GM19238 (cell line): ENCODE results near the gene KCNJ15.
"Not testable (repeated sequence)": the region's sequence is repeated elsewhere in the genome, so short reads cannot be mapped to it uniquely, and the experiment has no call there.

Experiments used
- DNase-seq: peaks from one replicate; pipeline ENCODE4 v3.0.0; 2011; ENCODE audit warnings: low spot score; ENCODE audit not compliant: insufficient read length

KCNJ15 gene

DNA sequence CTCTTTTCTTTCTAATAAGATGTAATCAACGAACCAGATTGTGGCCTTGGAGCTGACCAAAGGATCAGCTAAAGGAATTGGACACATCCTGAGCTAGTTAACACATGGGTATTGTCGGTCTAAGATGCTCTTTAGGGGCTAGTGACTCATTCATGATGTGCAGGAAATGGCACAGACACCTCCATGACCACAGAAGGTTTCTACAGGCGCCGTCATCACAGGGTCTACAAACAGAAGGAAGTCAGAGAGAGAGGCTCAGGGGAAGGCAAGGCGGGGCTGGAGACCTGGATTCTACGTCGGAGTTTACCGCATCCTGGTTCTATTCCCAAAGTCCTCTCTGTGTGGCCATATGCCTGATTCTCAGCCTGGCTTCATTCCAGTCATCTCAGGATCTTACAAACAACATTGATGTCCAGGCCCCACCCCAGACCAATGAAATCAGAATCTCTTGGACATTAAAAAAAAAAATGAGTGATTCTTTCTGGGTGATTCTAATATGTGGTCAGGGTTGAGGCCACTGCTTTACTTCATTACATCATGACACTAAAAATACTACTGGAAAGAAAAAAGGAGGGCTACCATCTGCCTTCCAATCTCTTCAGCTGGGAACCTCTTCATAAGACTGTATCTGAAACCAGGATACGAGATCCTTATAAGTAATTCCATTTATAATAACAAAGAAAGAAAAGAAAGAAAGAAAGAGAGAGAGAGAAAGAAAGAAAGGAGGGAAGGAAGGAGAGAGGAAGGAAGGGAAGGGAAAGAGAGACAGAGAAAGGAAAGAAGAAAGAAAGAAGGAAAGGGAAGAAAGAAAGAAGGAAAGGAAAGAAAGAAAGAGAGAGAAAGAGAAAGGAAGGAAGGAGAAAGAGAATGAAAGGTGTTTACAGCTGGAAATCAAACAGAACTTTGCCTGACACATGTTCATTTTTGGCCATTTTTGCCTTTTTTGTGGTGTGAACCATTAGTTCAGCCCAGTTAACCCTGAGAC lies 11.6 kb upstream of the KCNJ15 start:
- peak; percentile 32 for DNase-seq

DNA sequence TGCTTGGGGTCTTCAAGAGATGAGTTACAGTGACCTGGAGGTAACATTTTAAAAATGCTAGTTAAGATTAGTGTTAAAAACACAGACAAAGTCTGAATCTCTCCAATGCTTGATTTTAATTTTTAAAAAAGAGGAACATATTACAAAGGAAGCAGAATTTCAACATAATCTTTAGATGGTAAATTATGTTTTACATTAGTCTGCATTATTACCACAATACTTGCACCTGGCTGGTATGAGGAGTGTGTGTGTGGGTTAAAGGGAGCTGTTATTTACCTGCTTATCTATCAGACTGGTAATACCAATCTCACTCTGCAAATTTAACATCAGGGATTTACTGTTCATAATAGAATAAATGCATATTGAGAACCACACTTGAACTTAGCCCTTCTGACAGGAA lies 10.3 kb upstream of the KCNJ15 start:
- DNase-seq: no peak

DNA sequence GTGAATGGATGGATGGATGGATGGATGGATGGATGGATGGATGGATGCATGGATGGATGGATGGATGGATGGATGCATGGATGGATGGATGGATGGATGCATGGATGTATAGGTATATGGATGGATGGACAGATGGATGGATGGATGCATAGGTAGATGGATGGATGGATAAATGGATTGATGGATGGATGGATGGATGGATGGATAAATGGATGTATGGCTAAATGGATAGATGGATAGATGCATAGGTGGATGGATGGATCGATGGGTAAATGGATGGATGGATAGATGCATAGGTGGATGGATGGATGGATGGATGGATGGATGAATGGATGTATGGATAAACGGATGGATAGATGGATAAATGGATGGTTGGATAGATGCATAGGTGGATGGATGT lies 9.7 kb upstream of the KCNJ15 start:
- not testable (repeated sequence) for DNase-seq

DNA sequence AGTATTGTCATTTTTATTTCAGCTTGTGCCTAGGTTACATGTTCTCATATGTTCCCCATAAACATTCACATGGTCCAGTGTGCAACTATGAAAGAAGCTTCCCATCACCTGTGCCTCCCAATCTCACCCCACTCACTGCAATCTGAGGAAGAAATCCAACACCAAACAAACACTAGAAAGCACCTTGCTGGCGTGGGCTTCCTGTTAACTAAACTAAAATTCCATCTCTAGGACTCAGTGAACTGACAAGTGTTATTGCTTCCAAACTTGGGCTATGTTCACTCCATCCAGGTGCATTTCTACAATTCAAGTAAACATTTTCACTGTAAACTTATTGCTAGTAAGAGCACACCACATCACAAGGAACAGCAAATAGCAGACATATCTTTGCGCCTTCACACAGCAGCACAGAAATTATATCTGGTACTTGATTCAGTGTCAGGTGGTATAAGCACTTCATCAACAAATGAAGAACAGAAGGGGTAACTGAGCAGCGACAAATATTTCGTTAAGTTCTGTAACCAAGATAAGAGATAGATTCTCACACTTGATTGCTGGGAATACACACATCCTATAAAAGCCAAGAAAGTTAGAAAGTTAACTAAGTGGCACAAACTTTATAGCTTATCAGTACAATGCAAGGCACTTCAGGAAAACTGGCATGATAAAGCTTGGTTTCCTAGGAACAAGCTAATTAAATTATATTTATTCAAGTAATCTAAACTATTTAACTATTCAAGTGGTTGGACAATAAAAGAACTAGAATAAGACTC lies 8.9 kb upstream of the KCNJ15 start:
- no peak for DNase-seq

DNA sequence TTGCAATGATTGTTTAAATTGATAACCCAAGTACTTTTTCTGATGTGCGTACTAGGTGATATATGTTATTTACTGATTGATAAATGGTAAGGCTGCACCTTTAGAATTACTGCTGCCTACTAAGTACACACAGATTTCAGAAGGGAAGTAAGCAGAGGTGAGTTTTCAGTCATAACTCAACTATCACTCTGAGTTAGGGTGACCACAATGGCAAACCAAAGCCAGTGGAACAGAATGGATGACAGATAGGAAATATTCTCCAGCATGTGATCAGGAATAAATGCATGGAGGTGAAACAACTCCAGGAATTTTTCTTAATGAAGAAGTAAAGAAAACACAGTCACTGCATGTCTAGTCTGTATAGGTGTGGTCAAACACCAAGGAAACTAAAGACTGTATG lies 7.5 kb upstream of the KCNJ15 start:
- no peak for DNase-seq

DNA sequence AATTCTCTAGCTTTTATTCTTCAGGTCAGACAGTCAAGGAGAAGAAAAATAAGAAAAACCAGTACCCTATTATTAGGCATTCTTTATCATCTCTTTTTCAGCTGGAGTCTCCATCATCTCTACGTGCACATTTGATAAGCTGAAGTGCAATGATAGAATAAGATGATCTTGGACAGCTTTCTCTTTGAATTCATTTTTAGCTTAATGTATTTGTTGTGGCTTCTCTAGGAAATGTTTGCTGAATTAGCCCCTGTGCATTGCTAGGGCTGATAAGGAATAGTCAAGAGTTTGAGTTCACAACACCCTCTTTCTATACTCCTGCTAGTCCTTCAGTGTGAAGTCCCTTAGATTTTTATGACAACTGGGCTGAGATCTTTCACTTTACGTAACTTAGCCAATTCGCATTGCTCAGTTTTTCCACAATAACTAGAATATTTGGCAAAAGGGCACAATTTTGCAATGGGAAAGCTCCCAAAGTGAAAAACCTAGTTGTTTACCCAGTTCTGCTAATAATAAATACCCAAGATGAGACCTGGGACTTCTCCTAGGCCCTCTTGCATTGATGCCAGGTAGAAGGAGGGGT lies 7.0 kb upstream of the KCNJ15 start:
- DNase-seq: no peak

DNA sequence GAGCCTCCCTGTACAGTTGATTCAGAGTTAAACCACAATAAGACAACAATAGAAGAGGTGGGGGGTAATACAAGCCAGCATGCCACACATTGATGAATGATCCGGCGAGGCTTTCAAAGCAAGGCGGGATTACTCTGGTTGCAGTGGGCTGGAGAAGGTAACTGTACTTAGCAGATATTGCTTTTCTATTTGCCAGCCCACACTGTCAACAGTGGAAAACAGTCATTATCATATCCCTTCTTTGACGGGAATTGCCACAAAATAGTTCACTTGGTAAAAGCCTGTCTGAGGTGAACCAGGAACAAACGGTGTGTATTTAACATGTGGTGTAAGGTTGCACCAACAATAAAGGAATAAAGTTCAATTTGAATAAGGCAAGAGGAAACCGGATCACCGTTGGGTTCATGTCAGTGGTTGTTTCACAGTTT lies 5.8 kb upstream of the KCNJ15 start:
- DNase-seq: no peak

DNA sequence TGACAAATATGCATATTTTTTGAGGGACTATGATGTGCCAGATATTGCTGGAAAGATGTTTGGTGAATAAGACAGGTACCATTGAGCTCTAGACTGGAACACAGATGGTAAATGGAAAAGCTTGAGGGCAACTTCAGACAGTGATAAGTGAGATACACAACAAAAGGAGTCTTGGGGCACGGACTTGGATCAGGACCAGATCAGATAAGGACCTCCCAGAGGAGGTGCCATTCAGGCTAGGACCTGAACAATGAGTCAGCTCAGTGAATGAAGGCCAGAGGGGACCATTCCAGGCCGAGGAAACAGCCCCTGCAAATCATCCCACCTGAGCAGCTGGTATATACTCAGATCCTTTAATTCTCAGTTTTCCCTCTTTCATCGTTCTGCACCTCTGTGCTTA lies 1.8 kb upstream of the KCNJ15 start:
- no peak for DNase-seq

DNA sequence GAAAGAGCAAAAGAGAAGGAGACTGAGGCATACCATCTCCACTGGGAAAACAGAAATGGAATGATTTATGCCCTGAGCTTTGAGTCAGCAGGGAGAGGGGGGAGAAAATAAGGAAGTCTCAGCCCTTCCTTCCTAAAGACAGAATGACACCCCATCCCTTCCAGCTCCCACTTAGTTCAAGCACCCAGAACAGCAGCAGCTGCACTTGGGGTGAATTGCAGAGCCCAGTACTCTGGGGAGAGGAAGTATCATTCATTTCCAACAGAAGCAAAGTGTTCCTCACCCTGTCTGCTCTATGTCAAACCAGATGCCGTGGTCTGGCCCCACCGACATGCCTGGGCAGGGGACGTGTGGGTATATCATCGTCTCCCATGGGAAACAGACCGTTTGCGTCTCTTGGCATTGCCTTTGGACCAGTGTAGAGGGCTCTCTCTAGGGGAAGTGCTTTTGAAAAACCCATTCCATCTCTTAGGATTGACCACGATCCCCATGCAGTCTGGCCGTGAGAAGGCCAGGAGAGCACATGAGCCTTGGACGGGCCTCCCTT lies 1.1 kb upstream of the KCNJ15 start:
- DNase-seq: no peak

DNA sequence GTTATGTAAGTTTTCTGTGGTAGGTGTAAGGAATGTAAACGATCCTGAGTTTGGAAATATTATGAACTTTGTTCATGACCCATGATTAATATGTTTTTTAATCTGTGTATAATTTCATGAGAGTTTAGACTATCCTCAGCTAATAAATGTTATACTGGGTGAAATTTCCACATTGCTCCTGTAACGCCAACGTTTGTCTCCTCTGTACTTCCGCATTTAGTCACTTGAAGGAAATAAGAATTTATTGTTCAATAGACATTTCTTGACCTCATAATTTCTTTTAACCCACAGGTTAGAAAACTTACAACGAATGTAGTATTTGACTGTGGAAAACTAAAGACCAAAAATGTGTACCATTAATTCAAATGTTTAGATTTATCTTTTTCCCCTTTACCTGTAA lies 876 bp downstream of the KCNJ15 start:
- DNase-seq: no peak

DNA sequence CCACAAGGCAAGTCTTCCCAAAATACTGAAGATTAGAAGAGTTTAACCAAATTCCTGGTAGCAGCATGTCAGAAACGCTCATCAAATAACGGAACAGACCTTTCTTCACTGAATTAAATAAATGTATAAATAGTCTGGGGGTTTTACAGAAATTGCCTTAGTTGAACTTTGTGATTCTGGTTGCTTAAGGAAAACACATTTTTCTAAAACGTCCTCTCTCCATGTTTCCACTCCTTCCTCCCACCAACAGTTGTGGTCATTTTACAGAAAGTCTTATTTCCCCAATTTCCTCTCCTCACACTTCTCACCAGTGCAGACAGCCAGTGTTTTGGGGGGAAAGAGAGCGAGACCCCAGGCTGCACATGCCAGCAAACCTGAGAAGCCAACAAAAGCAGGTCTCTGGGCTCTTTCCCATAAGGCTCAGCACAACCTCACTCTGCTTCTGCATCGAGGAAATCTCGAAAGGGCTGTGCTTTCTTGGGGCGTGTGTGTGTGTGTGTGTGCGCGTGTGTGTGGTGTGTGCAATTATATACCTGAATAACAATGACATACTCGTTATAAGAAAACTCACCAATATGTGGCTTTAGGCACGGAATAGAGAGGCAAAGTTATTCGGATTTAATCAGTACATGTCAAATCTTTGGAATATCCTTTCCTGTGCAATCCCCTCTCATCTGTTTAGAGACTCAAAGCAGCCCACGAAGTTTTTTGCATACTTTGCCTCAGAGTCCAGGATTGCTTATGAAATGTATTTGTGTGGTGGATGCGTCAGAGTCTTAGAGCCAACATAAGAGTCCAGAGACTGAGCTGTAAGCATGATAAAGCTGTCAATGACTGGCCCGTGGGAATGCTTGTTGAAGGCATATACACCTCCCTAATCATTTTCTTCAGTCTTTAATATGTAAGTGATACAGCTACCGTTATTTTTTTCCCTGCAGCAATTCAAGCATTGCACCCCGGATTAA lies 2.0 kb downstream of the KCNJ15 start:
- no peak for DNase-seq

DNA sequence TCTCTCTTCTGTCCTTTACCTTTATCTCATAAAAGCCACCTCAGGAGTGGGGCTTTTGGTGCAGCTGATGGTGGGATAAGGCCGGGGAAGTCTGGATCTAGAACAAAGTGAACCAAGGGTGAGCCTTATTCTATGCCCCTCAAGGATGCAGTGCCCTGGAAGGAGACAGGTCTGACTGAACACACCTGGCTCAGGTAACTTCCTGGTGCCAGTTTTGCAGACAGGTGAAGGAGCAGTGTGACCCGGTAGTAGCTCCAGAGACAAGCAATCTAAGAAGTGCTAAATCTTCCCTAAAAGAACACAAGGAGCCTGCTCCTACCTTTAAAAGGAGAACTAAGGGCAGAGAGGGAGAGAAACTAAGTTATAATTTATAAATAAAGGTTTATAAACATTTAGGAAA lies 2.9 kb downstream of the KCNJ15 start:
- DNase-seq: no peak

DNA sequence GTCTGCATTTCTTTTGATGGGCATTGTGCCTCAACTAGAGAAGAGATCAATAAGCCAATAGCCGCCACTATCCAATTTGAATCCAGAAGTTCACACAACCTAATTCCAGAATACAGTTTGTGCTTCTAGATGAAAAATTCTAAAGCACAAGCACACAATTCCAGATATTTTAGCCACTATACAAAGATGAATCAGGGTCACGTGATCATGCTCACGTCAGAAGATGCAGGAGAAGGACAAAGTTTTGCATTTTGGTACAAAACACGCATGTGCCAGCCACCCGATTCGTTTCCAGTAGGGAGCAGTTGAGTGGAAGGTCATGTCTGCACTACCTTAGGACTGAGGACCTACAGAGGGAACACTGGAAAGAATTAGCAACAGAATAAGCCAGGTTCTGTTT lies 3.6 kb downstream of the KCNJ15 start:
- DNase-seq: no peak

DNA sequence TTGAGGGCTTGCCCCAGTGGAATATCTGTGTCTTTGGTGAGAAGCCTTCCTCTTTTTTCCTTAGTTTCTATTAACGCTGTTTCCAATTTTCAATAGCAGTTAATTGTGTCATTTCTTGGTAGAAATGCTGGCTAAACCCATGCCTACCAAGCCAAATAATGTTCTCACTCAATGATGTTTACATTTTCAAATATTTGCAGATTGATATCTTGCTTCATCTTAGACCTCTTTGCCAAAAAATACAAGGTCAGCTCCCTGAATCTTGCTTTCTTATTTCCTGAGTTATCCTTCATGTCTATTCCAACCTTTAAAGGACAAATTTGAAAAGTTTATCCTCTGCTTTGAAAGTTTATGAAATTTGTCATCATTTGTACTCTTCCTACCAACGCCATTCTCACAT lies 5.1 kb downstream of the KCNJ15 start:
- DNase-seq: no peak

DNA sequence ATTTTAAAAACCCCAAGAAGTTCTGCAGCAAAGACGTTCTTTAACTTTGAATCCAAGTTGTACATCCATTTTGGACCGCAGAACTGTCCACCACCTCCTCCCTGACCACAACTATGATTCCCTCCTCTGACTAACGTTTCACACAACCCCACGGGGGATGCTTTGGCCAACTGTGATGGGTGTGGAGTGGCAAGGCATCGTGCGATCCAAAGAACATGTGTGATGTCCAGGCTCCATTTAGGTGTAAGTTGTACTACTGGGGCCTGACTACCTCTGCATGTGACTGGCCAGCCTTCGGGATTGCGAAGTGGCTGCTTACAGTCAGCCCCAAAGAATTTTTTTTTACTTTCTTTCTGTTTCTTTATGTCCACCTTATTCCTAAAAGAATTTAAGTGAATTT lies 6.7 kb downstream of the KCNJ15 start:
- no peak for DNase-seq

DNA sequence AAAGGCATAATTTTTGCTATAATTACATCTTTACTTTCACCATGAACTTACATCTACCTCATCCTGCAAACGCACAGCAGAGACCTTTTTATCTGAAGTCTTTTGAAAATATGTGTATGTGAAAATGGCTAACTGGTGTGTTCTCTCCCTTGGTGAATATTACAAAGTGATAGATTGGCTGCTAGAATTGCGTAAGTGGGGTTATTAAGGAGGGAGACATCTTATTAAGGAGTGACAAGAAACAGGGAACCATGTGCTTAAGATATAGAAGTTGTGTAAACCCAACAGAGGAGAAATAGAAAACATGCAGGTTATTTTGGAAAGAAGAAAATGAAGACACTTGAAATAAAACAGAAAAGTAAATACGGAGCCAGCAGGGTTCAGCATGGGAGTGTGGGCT lies 7.8 kb downstream of the KCNJ15 start:
- no peak for DNase-seq

DNA sequence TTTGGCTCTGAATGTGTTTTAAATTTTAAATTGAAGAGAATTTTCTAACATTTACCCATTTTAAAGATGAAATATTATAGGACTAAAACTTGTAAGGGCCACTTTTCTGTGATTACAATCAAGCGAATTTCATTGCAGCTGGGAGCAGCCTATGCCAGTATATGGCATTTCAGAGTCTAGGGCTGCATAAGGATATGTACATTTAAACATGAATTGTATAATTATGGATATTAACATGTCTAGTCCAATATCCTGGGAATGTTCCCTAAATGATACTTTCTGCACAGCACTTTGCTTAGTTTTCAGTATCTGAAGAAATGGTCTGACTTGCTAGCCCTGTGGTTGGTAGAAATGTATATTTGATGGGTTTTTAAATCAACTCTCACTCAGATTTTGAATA lies 8.4 kb downstream of the KCNJ15 start:
- DNase-seq: no peak

DNA sequence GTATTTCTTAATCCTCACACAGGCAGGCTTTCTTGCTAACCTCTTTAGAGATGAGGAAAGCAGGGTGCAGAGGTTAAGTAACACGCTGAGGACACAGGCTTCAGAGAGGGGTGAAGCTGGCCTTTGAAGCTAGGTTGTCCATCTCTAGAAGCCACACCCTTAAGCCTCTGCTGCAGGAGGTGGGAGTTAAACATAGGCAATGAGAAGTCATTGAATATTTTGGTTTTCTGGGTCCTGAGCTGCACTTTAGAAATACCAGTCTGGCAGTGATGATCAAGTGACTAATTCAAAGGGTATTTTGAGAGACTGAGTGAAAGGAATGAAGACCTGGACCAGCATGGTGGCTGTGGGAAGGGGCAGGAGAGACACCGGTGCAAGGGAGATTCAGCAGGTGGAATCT lies 9.9 kb downstream of the KCNJ15 start:
- DNase-seq: no peak

DNA sequence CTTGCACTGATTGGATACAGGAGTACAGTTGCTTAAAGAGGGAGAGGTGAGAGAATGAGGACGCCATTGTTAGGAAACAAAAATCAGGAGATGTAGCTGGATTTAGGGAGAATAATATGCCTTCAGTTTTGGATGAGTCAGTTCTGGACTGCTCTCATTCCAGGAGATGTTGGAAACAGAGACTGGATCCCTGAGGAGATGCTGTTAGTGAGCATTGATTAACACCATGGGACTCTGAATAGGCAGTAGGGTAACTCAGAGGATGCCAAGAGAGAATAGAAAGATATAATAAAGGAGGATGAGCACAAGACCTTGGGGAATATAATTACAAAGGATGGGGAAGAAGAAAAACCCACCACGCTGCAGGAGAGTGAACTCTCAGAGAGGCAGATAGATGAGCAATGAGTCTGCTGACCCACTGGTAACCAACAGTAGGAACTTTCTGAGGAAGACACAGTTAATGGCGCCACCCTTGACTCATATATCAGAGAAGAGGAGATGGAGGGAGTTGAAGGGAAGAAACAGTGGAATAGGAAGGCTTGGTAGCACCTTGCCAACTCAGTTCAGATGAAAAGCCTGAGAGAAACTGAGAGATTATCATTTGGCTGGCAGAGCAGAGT lies 10.5 kb downstream of the KCNJ15 start:
- DNase-seq: no peak
